ENCODE measurements around the gene MEF2D. TPM values are rescaled to one million over a fixed set of nuclear protein-coding genes. Genes with fewer than 3 reads are reported as not detected.
A peak's percentile ranks its signal among the peaks of the same experiment; 100 is the strongest.

Gene MEF2D
- total RNA-seq, 1 donor from 2014 or later: 56.6 TPM

DNA sequence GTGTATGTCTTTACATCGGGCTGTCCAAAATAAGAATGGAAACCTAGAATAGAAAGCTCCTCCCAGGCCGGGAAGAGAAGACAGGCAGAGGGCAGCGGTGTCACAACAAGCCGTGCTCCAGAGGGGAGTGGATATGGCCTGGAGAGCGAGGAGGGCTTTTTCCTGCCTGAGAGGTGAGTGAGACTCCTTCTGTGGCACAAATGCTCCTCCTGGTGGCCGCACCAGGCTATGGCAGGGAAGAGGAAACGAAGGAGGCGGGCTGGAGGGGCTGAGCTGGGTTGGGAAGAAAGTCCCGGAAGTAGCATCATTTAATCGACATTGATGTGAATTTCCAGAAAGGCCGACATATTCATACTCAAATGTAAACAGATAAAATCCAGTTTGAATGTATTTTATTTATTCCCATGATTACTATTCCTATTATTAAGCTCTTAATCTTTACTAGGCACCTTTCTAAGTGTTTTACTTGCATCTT is 54.7 kb downstream of the MEF2D start:
- Histone ChIP-seq H3K4me1 (ENCODE audit: insufficient read depth, low read length) (no peaks in the 10 kb centered on the region), H3K9me3 (ENCODE audit: insufficient read depth, low read depth, low read length) (no peaks in the 10 kb centered on the region), H3K9ac (ENCODE audit: low read length) (no peak overlapping the region), H3K4me2 (ENCODE audit: low read length) (peak overlapping the region; percentile 47), H4K20me1 (ENCODE audit: insufficient read depth, low read length) (no peaks in the 10 kb centered on the region), H3K4me3 (ENCODE audit: insufficient read depth, low read depth, low read length) (no peak overlapping the region), H3K36me3 (ENCODE audit: insufficient read depth, low read length) (no peaks in the 10 kb centered on the region), H2AFZ (ENCODE audit: low read depth, low read length) (no peak overlapping the region), H3K27ac (ENCODE audit: low read depth, low read length) (no peak overlapping the region), H3K79me2 (ENCODE audit: insufficient read depth, low read length) (no peaks in the 10 kb centered on the region), H3K27me3 (ENCODE audit: insufficient read depth, low read length) (peaks cover 36% of the 10 kb centered on the region)
- DNase-seq (ENCODE audit: low read depth) (peak; percentile 39), FAIRE-seq (no peak)
- no peak for TF ChIP-seq EZH2 (IDR thresholded peaks at IDR 0.05; ENCODE audit: insufficient read depth, low read length)
- TF ChIP-seq, protein P1, sequence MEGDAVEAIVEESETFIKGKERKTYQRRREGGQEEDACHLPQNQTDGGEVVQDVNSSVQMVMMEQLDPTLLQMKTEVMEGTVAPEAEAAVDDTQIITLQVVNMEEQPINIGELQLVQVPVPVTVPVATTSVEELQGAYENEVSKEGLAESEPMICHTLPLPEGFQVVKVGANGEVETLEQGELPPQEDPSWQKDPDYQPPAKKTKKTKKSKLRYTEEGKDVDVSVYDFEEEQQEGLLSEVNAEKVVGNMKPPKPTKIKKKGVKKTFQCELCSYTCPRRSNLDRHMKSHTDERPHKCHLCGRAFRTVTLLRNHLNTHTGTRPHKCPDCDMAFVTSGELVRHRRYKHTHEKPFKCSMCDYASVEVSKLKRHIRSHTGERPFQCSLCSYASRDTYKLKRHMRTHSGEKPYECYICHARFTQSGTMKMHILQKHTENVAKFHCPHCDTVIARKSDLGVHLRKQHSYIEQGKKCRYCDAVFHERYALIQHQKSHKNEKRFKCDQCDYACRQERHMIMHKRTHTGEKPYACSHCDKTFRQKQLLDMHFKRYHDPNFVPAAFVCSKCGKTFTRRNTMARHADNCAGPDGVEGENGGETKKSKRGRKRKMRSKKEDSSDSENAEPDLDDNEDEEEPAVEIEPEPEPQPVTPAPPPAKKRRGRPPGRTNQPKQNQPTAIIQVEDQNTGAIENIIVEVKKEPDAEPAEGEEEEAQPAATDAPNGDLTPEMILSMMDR (IDR thresholded peaks at IDR 0.05; ENCODE audit: insufficient read depth, low read depth, low read length): peak; percentile 93
- Mint-ChIP-seq H3K27me3 (ENCODE audit: low read depth, unreplicated experiment) (peaks cover 40% of the 10 kb centered on the region), H3K4me1 (ENCODE audit: low read depth, unreplicated experiment) (peaks cover 7% of the 10 kb centered on the region), H3K36me3 (ENCODE audit: low read depth, unreplicated experiment) (no peaks in the 10 kb centered on the region), H3K27ac (ENCODE audit: unreplicated experiment) (no peak overlapping the region), H3K4me3 (ENCODE audit: unreplicated experiment) (peak overlapping the region; percentile 29), H3K9me3 (ENCODE audit: unreplicated experiment) (no peaks in the 10 kb centered on the region)

DNA sequence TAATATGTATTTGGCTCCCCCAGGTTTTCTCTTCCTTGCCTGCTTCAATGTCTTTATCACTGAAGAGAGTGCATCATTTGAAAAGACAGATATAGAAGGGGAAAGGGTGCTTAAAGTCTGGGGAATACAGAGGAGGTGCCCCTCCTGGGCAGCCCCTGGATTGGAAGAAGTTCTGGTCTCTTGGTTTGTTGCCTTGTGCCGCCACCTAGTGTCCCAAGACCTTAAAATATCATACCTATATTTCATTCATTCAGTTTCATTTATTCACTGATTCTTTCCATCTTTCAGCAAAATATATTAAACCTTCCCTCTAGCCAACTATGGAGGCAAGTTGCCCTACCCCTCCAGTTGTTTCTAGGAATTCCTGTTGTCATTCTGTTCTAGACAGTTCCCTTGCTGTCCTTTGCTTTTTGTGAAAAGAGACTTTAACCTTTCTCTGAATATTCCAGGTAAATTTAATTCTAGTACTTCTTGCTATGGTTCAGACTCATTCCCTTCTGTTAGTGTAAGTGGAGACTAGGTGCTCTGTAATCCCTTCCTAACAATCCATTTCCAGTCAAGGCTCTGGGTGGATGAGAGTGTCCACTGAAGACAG is 56.1 kb downstream of the MEF2D start:
- H3K4me3 ChIP-seq (ENCODE audit: insufficient read depth, low read depth, low read length): no peak overlapping the region
- no peaks in the 10 kb centered on the region for H3K9me3 ChIP-seq (ENCODE audit: insufficient read depth, low read depth, low read length)
- Mint-ChIP-seq H3K9me3 (ENCODE audit: unreplicated experiment) (no peaks in the 10 kb centered on the region), H3K36me3 (ENCODE audit: low read depth, unreplicated experiment) (no peaks in the 10 kb centered on the region), H3K27ac (ENCODE audit: unreplicated experiment) (no peak overlapping the region), H3K27me3 (ENCODE audit: low read depth, unreplicated experiment) (peaks cover 49% of the 10 kb centered on the region), H3K4me3 (ENCODE audit: unreplicated experiment) (no peak overlapping the region), H3K4me1 (ENCODE audit: low read depth, unreplicated experiment) (peaks cover 7% of the 10 kb centered on the region)
- TF ChIP-seq EZH2 (IDR thresholded peaks at IDR 0.05; ENCODE audit: insufficient read depth, low read length): no peak
- TF ChIP-seq, protein P1 (IDR thresholded peaks at IDR 0.05; ENCODE audit: insufficient read depth, low read depth, low read length): peak; percentile 37
- H3K4me1 ChIP-seq (ENCODE audit: insufficient read depth, low read length): no peaks in the 10 kb centered on the region
- H3K4me2 ChIP-seq (ENCODE audit: low read length): no peak overlapping the region
- H4K20me1 ChIP-seq (ENCODE audit: insufficient read depth, low read length): no peaks in the 10 kb centered on the region
- H3K27ac ChIP-seq (ENCODE audit: low read depth, low read length): no peak overlapping the region
- FAIRE-seq: no peak
- H3K27me3 ChIP-seq (ENCODE audit: insufficient read depth, low read length): peaks cover 44% of the 10 kb centered on the region
- no peak overlapping the region for H2AFZ ChIP-seq (ENCODE audit: low read depth, low read length)
- H3K79me2 ChIP-seq (ENCODE audit: insufficient read depth, low read length): no peaks in the 10 kb centered on the region
- H3K36me3 ChIP-seq (ENCODE audit: insufficient read depth, low read length): no peaks in the 10 kb centered on the region
- H3K9ac ChIP-seq (ENCODE audit: low read length): no peak overlapping the region
- DNase-seq (ENCODE audit: low read depth): no peak

DNA sequence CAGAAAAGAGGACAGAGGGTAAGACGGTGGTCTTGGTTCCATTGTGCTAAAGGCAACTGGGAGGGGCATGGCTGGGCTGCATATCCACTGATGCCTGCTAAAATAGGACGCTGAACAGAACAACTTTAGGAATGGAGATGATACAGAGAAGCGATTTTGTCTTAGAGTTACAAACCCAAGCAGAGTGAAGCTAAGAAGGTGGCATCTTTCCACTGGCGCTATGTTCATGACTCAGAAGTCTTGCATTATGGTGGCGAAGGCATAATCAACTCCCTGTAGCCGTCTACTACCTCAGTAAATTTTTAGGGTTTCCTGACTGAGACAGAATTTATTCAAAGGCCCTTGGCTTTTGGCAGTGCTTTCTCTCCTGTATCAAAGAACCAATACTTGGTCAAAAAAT is 57.3 kb downstream of the MEF2D start:
- Histone ChIP-seq H3K9me3 (ENCODE audit: insufficient read depth, low read depth, low read length) (no peaks in the 10 kb centered on the region), H3K79me2 (ENCODE audit: insufficient read depth, low read length) (no peaks in the 10 kb centered on the region), H4K20me1 (ENCODE audit: insufficient read depth, low read length) (no peaks in the 10 kb centered on the region), H3K4me3 (ENCODE audit: insufficient read depth, low read depth, low read length) (no peak overlapping the region), H3K36me3 (ENCODE audit: insufficient read depth, low read length) (no peaks in the 10 kb centered on the region), H3K9ac (ENCODE audit: low read length) (no peak overlapping the region), H2AFZ (ENCODE audit: low read depth, low read length) (no peak overlapping the region), H3K27ac (ENCODE audit: low read depth, low read length) (no peak overlapping the region), H3K27me3 (ENCODE audit: insufficient read depth, low read length) (peaks cover 56% of the 10 kb centered on the region), H3K4me1 (ENCODE audit: insufficient read depth, low read length) (no peaks in the 10 kb centered on the region), H3K4me2 (ENCODE audit: low read length) (no peak overlapping the region)
- H3K4me1 Mint-ChIP-seq (ENCODE audit: low read depth, unreplicated experiment): peaks cover 9% of the 10 kb centered on the region
- TF ChIP-seq EZH2 (IDR thresholded peaks at IDR 0.05; ENCODE audit: insufficient read depth, low read length): no peak
- TF ChIP-seq, protein P1 (IDR thresholded peaks at IDR 0.05; ENCODE audit: insufficient read depth, low read depth, low read length): no peak
- H3K27ac Mint-ChIP-seq (ENCODE audit: unreplicated experiment): no peak overlapping the region
- H3K9me3 Mint-ChIP-seq (ENCODE audit: unreplicated experiment): no peaks in the 10 kb centered on the region
- FAIRE-seq: no peak
- no peaks in the 10 kb centered on the region for H3K36me3 Mint-ChIP-seq (ENCODE audit: low read depth, unreplicated experiment)
- no peak for DNase-seq (ENCODE audit: low read depth)
- H3K4me3 Mint-ChIP-seq (ENCODE audit: unreplicated experiment): no peak overlapping the region
- H3K27me3 Mint-ChIP-seq (ENCODE audit: low read depth, unreplicated experiment): peaks cover 56% of the 10 kb centered on the region
